Omental fat pad (tissue), 4 donors: ENCODE results near the gene NTN1. TPM values are rescaled to one million over a fixed set of nuclear protein-coding genes. Genes with fewer than 3 reads are reported as not detected.

Source experiments
- ATAC-seq: fragments of 150-250 bp; one replicate; pipeline ENCODE4 v1.9.1; 2016; ENCODE audit warnings: mild to moderate bottlenecking, moderate library complexity; ENCODE audit not compliant: low FRiP score
- DNase-seq: peaks from one replicate; pipeline ENCODE4 v3.0.0-alpha.2; 2019; ENCODE audit warnings: low spot score
- total RNA-seq, 4 donors: library from RNA; depleted of rRNA; stranded (reverse); fragments of >200 nt; gene quantifications; one replicate each; pipeline ENCODE4 v1.1.0, GENCODE V29; 2016
- TF ChIP-seq, protein P1 (sequence below), 3 donors: fragments of 450-650 bp; IDR thresholded peaks; one replicate each; pipeline ENCODE4 v1.5.1; 2016 to 2017; ENCODE audit warnings: antibody characterized with exemption in 3 of 3, mild to moderate bottlenecking in 3 of 3, moderate library complexity in 2 of 3

NTN1 gene
- total RNA-seq, 4 donors from 2014 or later = 0.69 to 7.3 (median 2.5) TPM

DNA sequence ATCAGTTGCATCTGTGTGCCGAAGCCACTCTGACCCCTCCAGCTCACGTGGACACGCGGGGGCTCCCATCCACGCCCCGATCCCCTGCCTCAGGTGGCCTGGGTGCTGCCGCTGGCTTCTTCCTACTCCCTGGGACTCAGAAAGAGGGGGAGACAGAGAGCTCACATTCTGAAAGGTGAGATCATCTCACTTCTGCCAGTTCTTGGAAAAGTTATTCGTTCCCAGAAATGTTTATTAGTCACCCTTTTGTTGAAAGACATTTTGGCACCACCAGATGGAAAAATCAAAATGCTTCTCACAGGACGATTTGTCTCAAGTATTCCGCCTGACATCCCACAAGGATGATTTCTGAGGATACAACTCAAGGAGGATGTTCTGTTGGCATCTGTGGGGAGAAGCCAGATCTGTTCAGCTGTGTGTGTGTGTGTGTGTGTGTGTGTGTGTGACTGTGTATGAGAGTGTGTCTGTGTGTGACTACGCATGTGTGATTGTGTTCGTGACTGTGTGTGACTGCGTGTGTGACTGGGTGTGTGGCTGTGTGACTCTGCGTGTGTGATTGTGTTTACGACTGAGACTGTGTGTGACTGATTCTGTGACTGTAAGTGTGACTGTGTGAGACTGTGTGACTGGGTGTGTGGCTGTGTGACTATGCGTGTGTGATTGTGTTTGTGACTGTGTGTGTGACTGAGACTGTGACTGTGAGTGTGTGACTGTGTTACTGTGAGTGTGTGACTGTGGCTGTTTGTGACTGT, 207.3 kb downstream of the NTN1 start:
- DNase-seq (no peak), ATAC-seq (peak; percentile 76)
- TF ChIP-seq, protein P1, sequence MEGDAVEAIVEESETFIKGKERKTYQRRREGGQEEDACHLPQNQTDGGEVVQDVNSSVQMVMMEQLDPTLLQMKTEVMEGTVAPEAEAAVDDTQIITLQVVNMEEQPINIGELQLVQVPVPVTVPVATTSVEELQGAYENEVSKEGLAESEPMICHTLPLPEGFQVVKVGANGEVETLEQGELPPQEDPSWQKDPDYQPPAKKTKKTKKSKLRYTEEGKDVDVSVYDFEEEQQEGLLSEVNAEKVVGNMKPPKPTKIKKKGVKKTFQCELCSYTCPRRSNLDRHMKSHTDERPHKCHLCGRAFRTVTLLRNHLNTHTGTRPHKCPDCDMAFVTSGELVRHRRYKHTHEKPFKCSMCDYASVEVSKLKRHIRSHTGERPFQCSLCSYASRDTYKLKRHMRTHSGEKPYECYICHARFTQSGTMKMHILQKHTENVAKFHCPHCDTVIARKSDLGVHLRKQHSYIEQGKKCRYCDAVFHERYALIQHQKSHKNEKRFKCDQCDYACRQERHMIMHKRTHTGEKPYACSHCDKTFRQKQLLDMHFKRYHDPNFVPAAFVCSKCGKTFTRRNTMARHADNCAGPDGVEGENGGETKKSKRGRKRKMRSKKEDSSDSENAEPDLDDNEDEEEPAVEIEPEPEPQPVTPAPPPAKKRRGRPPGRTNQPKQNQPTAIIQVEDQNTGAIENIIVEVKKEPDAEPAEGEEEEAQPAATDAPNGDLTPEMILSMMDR (IDR thresholded peaks at IDR 0.05) = no peak

DNA sequence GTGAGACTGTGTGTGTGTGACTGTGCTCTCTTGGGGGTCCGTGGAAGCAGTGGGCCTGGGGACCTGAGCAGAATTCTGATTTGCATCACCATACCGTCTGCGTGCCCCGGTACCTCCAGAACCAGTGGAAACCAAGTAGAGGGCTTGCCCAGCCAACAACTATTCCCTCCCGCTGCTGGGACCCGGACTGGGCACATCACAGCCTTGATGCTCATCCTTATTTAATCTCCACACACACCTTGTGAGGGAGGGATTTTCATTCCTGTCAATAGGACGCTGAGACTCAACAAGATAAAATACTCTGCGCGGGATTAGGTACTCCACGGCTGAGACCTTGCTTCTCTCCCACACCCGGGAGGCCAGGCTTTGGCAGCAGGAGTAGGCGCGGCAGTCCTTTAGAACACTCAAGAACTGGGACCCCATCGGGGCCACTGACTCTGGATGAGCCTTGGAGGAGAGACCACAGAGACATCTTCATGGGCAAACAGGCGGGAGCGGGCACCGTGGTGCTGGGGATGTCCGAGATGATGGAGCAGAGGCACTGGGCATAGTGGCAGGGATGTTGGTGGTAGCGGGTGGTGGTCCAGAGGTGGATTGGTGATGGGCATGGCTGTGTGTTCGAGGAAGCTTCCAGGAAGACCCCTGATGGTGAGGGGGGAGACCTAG, 208.0 kb downstream of the NTN1 start:
- TF ChIP-seq, protein P1 (IDR thresholded peaks at IDR 0.05) = no peak
- no peak for ATAC-seq
- DNase-seq = no peak

DNA sequence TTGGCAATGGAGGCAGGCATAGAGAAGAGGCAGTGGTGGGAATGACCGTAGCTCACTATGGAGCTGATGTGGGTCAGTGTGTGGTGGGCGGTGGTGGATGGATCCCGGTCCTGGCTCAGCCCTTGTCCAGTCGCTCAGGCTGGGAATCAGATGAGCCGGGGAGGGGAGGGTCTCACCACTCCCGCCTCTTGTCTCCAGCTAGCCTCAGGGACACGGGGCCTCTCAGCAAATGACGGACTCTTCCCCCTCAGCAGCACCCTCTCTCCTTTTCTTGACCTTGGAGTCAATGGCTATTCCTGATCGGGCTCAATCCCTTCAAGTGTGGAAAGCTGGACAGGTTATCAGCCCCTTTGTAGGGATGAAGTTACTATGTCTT, 208.5 kb downstream of the NTN1 start:
- no peak for DNase-seq
- no peak for ATAC-seq

GRCh38 chr17:9230346-9230745, 209.0 kb downstream of the NTN1 start:
- TF ChIP-seq, protein P1 (IDR thresholded peaks at IDR 0.05) = no peak
- ATAC-seq (no peak), DNase-seq (no peak)

More for the DNA sequence above, 208.5 kb downstream of the NTN1 start:
- TF ChIP-seq, protein P1 (IDR thresholded peaks at IDR 0.05) = no peak

- TF ChIP-seq, protein P1 (IDR thresholded peaks at IDR 0.05) = no peak
- DNase-seq (no peak), ATAC-seq (no peak)
Measured at GRCh38 chr17:9230861-9231260, 209.6 kb downstream of the NTN1 start.

DNA sequence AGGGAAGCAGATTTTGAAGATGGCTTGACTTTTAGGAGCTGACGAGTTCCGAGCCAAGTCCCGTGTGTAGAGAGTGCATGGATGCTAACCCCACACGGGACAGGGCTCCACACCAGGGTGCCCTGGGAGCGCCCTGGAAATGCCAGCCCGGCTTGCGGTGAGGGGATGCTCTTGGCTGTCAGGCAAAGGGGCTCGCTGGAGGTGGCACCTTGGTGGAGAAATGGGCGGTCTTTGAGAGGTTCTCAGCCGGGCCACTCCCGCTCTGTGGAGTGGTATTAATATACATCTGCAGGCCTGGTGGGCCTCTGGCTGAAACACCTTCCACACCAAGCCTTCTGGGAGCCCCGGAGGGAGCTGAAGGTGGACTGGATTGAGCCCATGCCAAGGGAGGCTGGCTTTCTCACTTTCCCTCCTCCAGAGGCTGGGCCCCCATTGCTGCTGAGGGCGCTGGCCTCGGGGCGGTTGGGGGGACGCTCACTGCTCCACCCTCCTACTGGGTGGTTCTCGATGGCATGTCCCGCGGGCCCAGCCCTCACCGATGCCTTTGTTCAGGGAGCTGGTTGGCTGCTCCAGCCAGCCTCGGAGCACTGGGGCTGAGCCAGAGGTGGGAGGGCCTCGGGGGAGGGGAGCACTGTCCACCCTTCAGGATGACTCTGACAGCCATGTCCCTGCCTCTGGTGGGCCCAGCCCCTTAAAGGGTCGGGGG, 210.3 kb downstream of the NTN1 start:
- ATAC-seq (no peak), DNase-seq (no peak)

More for the DNA sequence above, 210.3 kb downstream of the NTN1 start:
- TF ChIP-seq, protein P1 (IDR thresholded peaks at IDR 0.05) = no peak
